ENCODE measurements around the gene RIN2.

DNA sequence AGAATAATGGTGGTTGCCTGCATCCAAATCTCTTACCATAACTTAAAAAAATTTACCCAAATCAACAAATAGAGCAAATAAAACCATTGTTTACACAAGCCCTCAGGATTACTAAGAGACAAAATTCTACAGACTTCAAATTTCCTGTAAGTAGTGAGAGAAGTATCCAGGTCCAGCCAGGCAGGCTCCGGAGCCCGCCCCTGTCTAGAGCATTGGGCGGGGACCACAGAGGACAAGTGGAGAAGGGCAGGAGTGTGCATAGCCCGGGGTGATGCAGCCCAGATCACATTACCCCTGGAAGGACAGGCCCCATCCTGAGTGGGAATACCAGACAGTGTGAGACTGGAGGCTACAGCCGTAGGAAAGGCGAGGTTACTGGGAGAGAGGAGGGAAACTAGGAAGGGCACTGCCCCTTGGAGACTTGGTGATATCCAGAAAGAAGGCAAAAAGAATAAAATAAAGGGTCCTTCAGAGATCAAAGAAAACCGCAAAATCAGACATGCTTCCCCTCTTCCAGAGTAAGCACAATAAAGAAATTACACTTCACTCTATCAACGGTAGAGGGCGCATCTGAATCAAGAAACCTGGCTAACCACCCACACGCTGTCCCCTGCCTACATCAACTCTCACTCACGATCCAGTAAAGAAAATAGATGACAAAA lies 26.6 kb downstream of the RIN2 start:
- TF ChIP-seq REST (IDR thresholded peaks at IDR 0.05; ENCODE audit: borderline replicate concordance) = peak; percentile 32; the same call in 1 of the 2 replicates
- TF ChIP-seq REST (CRISPR knock-in tag; IDR thresholded peaks at IDR 0.05; ENCODE audit: low read depth) = no peak
- no peak for TF ChIP-seq RBM14 (IDR thresholded peaks at IDR 0.05; ENCODE audit: borderline replicate concordance, insufficient read depth, low read depth, low read length)
- no peak for TF ChIP-seq EP300 (IDR thresholded peaks at IDR 0.05; ENCODE audit: low read length)
- TF ChIP-seq, protein P1, sequence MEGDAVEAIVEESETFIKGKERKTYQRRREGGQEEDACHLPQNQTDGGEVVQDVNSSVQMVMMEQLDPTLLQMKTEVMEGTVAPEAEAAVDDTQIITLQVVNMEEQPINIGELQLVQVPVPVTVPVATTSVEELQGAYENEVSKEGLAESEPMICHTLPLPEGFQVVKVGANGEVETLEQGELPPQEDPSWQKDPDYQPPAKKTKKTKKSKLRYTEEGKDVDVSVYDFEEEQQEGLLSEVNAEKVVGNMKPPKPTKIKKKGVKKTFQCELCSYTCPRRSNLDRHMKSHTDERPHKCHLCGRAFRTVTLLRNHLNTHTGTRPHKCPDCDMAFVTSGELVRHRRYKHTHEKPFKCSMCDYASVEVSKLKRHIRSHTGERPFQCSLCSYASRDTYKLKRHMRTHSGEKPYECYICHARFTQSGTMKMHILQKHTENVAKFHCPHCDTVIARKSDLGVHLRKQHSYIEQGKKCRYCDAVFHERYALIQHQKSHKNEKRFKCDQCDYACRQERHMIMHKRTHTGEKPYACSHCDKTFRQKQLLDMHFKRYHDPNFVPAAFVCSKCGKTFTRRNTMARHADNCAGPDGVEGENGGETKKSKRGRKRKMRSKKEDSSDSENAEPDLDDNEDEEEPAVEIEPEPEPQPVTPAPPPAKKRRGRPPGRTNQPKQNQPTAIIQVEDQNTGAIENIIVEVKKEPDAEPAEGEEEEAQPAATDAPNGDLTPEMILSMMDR (IDR thresholded peaks at IDR 0.05 in 2 of 3, conservative IDR thresholded peaks at IDR 0.05 in 1 of 3; ENCODE audit: insufficient read depth in 2 of 3, low read depth in 1 of 3, low read length in 3 of 3) = peak; percentile 47 to 61 (median 56)
- TF ChIP-seq, protein P2, sequence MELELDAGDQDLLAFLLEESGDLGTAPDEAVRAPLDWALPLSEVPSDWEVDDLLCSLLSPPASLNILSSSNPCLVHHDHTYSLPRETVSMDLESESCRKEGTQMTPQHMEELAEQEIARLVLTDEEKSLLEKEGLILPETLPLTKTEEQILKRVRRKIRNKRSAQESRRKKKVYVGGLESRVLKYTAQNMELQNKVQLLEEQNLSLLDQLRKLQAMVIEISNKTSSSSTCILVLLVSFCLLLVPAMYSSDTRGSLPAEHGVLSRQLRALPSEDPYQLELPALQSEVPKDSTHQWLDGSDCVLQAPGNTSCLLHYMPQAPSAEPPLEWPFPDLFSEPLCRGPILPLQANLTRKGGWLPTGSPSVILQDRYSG (tag; conservative IDR thresholded peaks at IDR 0.05; ENCODE audit: low read depth) = no peak
- TF ChIP-seq, protein P3, sequence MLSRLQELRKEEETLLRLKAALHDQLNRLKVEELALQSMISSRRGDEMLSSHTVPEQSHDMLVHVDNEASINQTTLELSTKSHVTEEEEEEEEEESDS (CRISPR knock-in tag; IDR thresholded peaks at IDR 0.05) = no peak
- no peak for TF ChIP-seq ZNF274 (IDR thresholded peaks at IDR 0.05; ENCODE audit: borderline replicate concordance, low read depth, low read length)
- no peak for TF ChIP-seq POLR2G (IDR thresholded peaks at IDR 0.05; ENCODE audit: low read depth, low read length)
